SK-N-MC (cell line): Measurements from ENCODE around the gene BTN3A1.
A peak's percentile ranks its signal among the peaks of the same experiment; 100 is the strongest.
"Not testable (repeated sequence)": the region's sequence is repeated elsewhere in the genome, so short reads cannot be mapped to it uniquely, and the experiment has no call there.

Source experiments
- DNase-seq: peaks from one replicate; pipeline ENCODE4 v3.0.0-alpha.2; 2011; ENCODE audit warnings: low read depth, low spot score
- H3K27ac ChIP-seq: fragments of 200-600 bp; sonication (generic); 2 replicates; pipeline ENCODE4 v1.5.1; 2016; ENCODE audit warnings: mixed run types
- H3K36me3 ChIP-seq: fragments of 200-600 bp; sonication (generic); 2 replicates; pipeline ENCODE4 v1.6.1; 2017; ENCODE audit warnings: antibody characterized with exemption, low read length, mixed read lengths; ENCODE audit not compliant: insufficient read depth
- H3K4me3 ChIP-seq: fragments of 200-600 bp; sonication (generic); 2 replicates; pipeline ENCODE4 v1.5.1; 2016
- H3K9ac ChIP-seq: fragments of 200-600 bp; sonication (generic); 2 replicates; pipeline ENCODE4 v1.8.0; 2017; ENCODE audit warnings: mixed run types, mixed read lengths; ENCODE audit not compliant: insufficient read length
- H3K9me3 ChIP-seq: fragments of 200-600 bp; sonication (generic); 2 replicates; pipeline ENCODE4 v1.6.1; 2017; ENCODE audit warnings: low read depth, mild to moderate bottlenecking, antibody characterized with exemption, low read length, moderate library complexity, mixed read lengths
- EZH2 ChIP-seq: fragments of 200-600 bp; sonication (generic); IDR thresholded peaks from one replicate; pipeline ENCODE4 v1.6.1; 2017; ENCODE audit warnings: antibody characterized with exemption
- FOXP2 ChIP-seq: optimal IDR thresholded peaks from 2 replicates; pipeline ENCODE3; 2011; ENCODE audit warnings: mild to moderate bottlenecking, moderate library complexity; ENCODE audit not compliant: insufficient read depth; ENCODE audit errors: extremely low read length, control extremely low read depth
- POLR2AphosphoS5 ChIP-seq: IDR thresholded peaks from 2 replicates; pipeline ENCODE4 v1.6.1; 2012; ENCODE audit warnings: mild to moderate bottlenecking, low read depth, low read length, borderline replicate concordance

Gene BTN3A1

DNA sequence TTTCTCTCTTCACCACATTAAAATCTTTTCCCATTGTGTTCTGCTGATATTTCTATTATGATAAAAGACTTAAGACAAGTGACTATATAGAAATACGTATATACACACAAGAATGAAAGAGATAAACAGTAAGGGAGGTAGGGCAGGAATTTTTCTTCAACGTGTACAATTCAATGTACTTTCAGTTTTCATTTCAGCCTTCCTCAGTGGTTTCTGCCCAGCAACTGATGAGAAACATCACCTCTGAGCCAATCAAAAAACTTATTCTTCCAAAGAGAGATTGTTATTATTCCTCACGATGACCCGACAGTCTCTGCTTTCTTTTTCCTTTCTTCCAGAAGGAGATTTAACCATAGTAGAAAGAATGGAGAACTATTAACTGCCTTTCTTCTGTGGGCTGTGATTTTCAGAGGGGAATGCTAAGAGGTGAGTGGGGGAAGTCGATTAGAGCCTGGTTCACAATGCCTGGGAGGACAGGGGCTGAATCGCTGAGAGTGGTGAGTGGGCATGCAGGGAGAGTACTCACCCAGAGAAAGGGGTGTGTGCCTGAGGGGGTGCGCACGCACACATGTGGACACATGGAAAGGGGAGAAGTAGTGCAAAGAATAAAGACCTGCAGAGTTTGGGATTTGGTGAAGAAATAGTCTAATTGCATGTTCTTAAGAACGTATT is at the start of gene BTN3A1:
TSS of gene BTN3A1 (plus strand) at position 289 of the 672 bp plus-strand sequence. CDS start 3,289 bp downstream, outside the sequence.
- H3K27ac ChIP-seq = peak within 1 kb of the TSS; percentile 58; the same call in 1 of the 2 replicates
- peak; percentile 58 for DNase-seq
- H3K36me3 ChIP-seq = peaks cover 1% of the 10 kb centered on the region; the same call in 1 of the 2 replicates
- no peaks in the 10 kb centered on the region for H3K9me3 ChIP-seq
- H3K4me3 ChIP-seq = peak within 1 kb of the TSS; percentile 85
- H3K9ac ChIP-seq = peak within 1 kb of the TSS; percentile 76
- peak; percentile 75 for TF ChIP-seq POLR2AphosphoS5
- no peak for TF ChIP-seq EZH2
- TF ChIP-seq FOXP2 = no peak

DNA sequence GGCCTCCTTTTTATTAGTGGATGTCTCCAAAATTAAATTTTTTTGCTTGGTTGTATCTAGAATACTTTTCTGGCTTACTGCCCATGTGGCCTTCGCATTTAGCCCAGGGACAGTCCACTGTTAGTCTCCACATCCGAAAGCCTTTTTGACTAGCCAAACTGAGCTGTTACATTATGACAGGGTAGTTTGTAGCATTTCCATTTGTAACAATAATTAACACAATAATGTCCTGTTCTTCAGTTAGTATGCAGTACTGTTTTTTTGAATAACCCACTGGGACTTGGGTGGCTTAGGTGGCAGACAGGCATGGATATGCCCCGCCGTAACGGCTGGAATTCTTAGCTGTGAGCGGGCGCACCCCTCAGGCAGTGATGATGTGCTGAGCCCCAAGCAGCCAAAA is 49.8 kb upstream of the BTN3A1 start:
- Histone ChIP-seq H3K36me3 (no peaks in the 10 kb centered on the region), H3K9me3 (no peaks in the 10 kb centered on the region), H3K4me3 (no peak overlapping the region), H3K9ac (no peak overlapping the region), H3K27ac (no peak overlapping the region)
- TF ChIP-seq EZH2 = no peak
- no peak for TF ChIP-seq POLR2AphosphoS5
- no peak for TF ChIP-seq FOXP2
- DNase-seq = no peak

DNA sequence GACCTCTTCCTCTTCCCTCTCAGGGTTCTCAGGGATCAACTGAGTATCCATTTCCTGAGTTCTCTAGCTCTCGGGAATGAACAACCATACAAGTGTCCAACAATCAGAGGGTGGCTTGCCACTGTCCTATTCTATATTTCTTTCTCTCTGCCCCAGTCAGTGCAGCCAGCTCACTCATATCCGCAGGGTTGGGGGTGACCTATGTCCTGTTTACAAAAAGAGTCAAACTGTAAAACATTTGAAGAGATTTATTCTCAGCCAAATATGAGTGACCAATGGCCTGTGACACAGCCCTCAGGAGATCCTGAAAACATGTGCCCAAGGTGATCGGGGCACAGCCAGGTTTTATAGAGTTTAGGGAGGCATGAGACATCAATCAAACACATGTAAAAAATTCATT is 47.9 kb upstream of the BTN3A1 start:
- Histone ChIP-seq H3K36me3 (no peaks in the 10 kb centered on the region), H3K4me3 (no peak overlapping the region), H3K27ac (no peak overlapping the region), H3K9me3 (no peaks in the 10 kb centered on the region), H3K9ac (no peak overlapping the region)
- no peak for TF ChIP-seq POLR2AphosphoS5
- no peak for TF ChIP-seq EZH2
- TF ChIP-seq FOXP2 = no peak
- no peak for DNase-seq

DNA sequence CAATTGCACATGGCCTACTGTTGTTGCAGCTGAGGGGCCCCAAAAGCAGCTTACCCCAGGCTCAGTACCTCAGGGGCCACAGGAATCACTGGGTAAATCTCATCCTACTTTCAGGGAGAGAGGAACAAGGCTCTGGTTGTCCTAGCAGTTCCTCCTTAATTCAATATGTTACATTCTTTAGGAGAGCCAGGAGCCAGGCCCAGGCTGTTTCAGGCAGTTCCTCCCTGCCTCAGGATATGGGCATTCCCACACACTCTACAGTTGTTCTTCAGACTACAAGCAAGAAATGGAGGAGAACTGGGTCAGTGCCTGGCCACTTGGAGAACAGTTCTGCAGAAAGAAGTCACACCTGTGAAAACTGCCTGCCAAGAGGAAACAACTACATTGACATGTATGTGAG is 46.7 kb upstream of the BTN3A1 start:
- TF ChIP-seq POLR2AphosphoS5 = no peak
- TF ChIP-seq FOXP2 = no peak
- no peak for TF ChIP-seq EZH2
- Histone ChIP-seq H3K9me3 (no peaks in the 10 kb centered on the region), H3K4me3 (no peak overlapping the region), H3K9ac (no peak overlapping the region), H3K36me3 (no peaks in the 10 kb centered on the region), H3K27ac (no peak overlapping the region)
- no peak for DNase-seq

DNA sequence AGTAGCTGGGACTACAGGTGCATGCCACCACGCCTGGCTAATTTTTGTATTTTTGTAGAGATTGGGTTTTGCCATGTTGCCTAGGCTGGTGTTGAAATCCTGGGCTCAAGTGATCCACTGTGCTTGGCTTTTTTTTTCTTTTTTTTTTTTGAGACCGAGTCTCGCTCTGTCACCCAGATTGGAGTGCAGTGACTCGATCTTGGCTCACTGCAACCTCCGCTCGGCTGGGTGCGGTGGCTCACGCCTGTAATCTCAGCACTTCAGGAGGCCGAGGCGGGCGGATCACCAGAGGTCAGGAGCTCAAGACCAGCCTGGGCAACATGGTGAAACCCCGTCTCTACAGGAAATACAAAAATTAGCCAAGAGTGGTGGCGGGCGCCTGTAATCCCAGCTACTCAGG is 44.5 kb upstream of the BTN3A1 start:
- H3K9ac ChIP-seq, H3K27ac ChIP-seq, H3K9me3 ChIP-seq, H3K4me3 ChIP-seq, H3K36me3 ChIP-seq, DNase-seq: not testable (repeated sequence)

DNA sequence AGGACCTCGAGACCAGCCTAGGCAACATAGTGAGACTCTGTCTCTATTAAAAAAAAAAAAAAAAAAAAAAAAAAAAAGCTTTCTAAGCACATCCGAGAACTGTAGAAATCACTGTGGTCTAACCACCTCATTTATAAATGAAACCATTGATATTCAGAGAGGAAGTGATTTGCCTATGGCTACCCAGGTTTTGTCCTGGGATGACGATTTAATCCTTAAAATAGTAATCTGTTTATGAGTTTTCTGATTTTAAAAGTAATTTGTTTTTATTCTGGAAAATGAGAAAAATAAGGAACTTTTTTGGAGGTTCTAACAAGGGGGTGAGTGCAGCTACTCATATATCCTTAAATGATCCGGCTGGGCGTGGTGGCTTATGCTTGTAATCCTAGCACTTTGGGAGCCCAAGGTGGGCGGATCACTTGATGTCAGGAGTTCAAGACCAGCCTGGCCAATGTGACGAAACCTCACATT is 43.5 kb upstream of the BTN3A1 start:
- Histone ChIP-seq H3K9ac (no peak overlapping the region), H3K4me3 (no peak overlapping the region), H3K27ac (no peak overlapping the region), H3K9me3 (no peaks in the 10 kb centered on the region), H3K36me3 (no peaks in the 10 kb centered on the region)
- TF ChIP-seq FOXP2 (no peak), POLR2AphosphoS5 (no peak), EZH2 (no peak)
- no peak for DNase-seq

DNA sequence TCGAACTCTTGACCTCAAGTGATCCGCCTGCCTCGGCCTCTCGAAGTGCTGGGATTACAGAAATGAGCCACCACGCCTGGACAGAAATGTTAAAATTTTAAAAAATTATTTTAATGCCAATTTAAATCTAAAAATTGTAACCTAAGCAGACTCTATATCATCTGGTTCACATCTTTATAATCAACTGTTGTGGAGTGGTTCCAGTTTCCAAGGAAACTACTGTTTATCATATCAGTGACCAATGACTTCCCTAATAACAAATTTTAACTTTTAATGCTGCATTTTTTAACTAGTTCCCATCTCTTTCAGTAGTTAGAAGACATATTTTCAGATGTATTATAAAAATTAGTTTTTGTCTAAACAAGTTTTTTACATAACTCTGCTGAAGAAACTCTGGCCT is 42.3 kb upstream of the BTN3A1 start:
- H3K36me3 ChIP-seq = no peaks in the 10 kb centered on the region

DNA sequence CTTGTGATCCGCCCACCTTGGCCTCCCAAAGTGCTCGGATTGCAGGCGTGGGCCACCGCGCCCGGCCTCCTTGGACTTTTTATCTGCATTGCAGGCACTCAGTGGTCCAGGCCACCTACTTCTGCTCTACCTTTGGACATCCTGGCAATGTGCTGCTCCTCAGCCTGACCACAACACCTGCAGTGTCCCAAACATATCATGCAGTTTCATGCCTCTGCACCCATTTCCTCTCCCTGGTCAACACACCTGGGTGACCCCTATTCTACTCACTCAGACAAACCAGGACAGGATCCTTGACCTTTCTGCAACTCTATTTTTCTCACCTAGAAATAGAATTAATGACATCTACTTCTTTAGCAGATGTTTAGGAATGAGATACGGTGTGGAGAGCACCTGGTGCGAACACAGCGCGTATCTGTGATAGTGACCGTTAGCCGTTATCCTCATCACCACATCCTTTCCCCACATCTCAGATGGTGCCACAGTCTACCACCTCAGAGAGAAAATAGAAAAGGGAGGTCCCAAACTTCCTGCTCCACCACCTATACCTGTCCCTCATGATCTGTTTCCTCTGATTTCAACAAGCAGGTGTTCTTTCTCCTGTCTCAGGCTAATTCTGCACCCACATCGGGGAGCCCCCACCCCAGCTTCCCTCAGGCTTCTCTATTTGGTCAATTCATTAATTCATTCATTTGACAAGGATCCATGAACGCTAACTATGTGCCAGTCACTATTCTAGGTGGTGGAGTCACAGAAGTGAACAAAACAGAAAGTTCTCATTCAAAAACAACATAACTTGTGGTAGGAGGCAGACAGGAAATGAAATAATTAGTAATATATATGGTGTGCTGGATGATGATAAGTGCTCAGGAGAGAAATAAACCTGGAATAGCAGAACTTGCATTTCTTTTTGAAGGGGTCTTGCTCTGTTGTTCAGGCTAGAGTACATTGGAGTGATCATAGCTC is 41.3 kb upstream of the BTN3A1 start:
- H3K9me3 ChIP-seq = no peaks in the 10 kb centered on the region
- no peak overlapping the region for H3K9ac ChIP-seq
- no peaks in the 10 kb centered on the region for H3K36me3 ChIP-seq
- no peak overlapping the region for H3K27ac ChIP-seq
- H3K4me3 ChIP-seq = no peak overlapping the region
- DNase-seq = no peak
- TF ChIP-seq POLR2AphosphoS5 = no peak
- TF ChIP-seq FOXP2 = no peak
- no peak for TF ChIP-seq EZH2

More for the DNA sequence above, 42.3 kb upstream of the BTN3A1 start:
- TF ChIP-seq FOXP2 (no peak), EZH2 (no peak), POLR2AphosphoS5 (no peak)
- Histone ChIP-seq H3K27ac (no peak overlapping the region), H3K4me3 (no peak overlapping the region), H3K9me3 (no peaks in the 10 kb centered on the region), H3K9ac (no peak overlapping the region)
- DNase-seq = no peak
